Ishikawa (cell line): ENCODE results near the gene AGPS.

Source experiments
- CREB1 ChIP-seq: IDR thresholded peaks from 2 replicates; pipeline ENCODE4 v1.6.1; 2012; ENCODE audit warnings: low read depth
- EP300 ChIP-seq: IDR thresholded peaks from 2 replicates; pipeline ENCODE4 v1.6.1; 2012; ENCODE audit warnings: borderline replicate concordance
- NFIC ChIP-seq: IDR thresholded peaks from 2 replicates; pipeline ENCODE4 v1.6.1; 2012
- RAD21 ChIP-seq: IDR thresholded peaks from 2 replicates; pipeline ENCODE4 v1.6.1; 2012; ENCODE audit warnings: low read depth
- TCF12 ChIP-seq: IDR thresholded peaks from 2 replicates; pipeline ENCODE4 v1.6.1; 2012; ENCODE audit warnings: low read depth
- TEAD4 ChIP-seq: IDR thresholded peaks from 2 replicates; pipeline ENCODE4 v1.6.1; 2012
- ZBTB7A ChIP-seq: IDR thresholded peaks from 2 replicates; pipeline ENCODE4 v1.6.1; 2012; ENCODE audit warnings: low read depth
- TF ChIP-seq, protein P1 (sequence below): IDR thresholded peaks from 2 replicates; pipeline ENCODE4 v1.6.1; 2012
- TF ChIP-seq, protein P2 (sequence below): IDR thresholded peaks from 2 replicates; pipeline ENCODE4 v1.6.1; 2012
- TF ChIP-seq, protein P3 (sequence below): IDR thresholded peaks from 2 replicates; pipeline ENCODE4 v1.6.1; 2012; ENCODE audit warnings: low read depth, mild to moderate bottlenecking

DNA sequence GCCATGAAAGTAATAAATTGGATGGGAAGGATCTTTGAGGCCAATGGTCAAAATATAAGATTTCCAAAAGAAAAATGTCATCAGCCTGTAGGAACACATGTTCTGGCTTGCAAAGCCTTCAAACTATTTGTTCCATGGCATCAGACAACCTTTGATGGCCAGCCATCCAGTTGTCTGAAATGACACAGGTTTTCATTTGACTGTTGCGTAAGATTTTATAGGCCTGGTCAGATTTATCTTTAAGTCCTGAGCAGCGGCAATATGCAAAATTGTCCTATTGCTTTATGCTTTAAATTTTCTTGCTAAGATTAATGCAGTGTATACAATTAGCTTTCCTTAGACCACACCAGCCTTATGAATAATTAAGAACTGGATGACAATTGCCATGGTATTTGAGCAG lies 167.1 kb downstream of the AGPS start:
- TF ChIP-seq EP300 (no peak), TEAD4 (no peak), TCF12 (no peak), NFIC (no peak), ZBTB7A (no peak), RAD21 (no peak), CREB1 (no peak)
- TF ChIP-seq, protein P1, sequence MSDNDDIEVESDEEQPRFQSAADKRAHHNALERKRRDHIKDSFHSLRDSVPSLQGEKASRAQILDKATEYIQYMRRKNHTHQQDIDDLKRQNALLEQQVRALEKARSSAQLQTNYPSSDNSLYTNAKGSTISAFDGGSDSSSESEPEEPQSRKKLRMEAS: no peak
- TF ChIP-seq, protein P2, sequence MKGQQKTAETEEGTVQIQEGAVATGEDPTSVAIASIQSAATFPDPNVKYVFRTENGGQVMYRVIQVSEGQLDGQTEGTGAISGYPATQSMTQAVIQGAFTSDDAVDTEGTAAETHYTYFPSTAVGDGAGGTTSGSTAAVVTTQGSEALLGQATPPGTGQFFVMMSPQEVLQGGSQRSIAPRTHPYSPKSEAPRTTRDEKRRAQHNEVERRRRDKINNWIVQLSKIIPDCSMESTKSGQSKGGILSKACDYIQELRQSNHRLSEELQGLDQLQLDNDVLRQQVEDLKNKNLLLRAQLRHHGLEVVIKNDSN: no peak
- TF ChIP-seq, protein P3, sequence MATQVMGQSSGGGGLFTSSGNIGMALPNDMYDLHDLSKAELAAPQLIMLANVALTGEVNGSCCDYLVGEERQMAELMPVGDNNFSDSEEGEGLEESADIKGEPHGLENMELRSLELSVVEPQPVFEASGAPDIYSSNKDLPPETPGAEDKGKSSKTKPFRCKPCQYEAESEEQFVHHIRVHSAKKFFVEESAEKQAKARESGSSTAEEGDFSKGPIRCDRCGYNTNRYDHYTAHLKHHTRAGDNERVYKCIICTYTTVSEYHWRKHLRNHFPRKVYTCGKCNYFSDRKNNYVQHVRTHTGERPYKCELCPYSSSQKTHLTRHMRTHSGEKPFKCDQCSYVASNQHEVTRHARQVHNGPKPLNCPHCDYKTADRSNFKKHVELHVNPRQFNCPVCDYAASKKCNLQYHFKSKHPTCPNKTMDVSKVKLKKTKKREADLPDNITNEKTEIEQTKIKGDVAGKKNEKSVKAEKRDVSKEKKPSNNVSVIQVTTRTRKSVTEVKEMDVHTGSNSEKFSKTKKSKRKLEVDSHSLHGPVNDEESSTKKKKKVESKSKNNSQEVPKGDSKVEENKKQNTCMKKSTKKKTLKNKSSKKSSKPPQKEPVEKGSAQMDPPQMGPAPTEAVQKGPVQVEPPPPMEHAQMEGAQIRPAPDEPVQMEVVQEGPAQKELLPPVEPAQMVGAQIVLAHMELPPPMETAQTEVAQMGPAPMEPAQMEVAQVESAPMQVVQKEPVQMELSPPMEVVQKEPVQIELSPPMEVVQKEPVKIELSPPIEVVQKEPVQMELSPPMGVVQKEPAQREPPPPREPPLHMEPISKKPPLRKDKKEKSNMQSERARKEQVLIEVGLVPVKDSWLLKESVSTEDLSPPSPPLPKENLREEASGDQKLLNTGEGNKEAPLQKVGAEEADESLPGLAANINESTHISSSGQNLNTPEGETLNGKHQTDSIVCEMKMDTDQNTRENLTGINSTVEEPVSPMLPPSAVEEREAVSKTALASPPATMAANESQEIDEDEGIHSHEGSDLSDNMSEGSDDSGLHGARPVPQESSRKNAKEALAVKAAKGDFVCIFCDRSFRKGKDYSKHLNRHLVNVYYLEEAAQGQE: no peak
